Measurements from ENCODE around the gene HM13. TPM values are rescaled to one million over a fixed set of nuclear protein-coding genes. Genes with fewer than 3 reads are reported as not detected.

Gene HM13
- total RNA-seq, 1 experiment from 2014 or later: 183 TPM

DNA sequence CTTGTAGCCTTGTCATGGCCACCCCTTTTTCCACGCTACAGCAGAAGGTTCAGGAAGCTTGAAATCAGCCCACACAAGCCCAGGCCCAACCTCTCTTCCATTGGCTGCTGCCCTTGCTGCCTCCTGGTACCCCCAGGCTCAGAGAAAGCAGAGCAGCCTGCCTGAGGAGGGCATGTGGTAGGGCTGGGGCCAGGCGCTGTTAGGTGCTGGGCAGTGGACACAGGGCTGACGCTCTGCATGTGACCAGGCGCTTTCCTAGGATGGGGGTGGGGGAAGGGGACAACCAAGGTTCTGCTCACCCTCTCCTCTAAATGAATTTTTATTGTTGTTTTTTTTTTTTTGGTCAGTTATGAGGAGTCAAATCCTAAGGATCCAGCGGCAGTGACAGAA lies 54.5 kb downstream of the HM13 start (continued):
- no peak for TF ChIP-seq CTCF (IDR thresholded peaks at IDR 0.05 in 2 of 3, conservative IDR thresholded peaks at IDR 0.05 in 1 of 3; ENCODE audit: borderline replicate concordance in 1 of 3, insufficient read depth in 1 of 3, low read depth in 2 of 3, low read length in 2 of 3)
- TF ChIP-seq SIN3A (IDR thresholded peaks at IDR 0.05; ENCODE audit: low read depth): no peak
- no peak for TF ChIP-seq ATF3 (IDR thresholded peaks at IDR 0.05)
- TF ChIP-seq CEBPB (IDR thresholded peaks at IDR 0.05; ENCODE audit: low read depth): no peak
- TF ChIP-seq, protein P1, sequence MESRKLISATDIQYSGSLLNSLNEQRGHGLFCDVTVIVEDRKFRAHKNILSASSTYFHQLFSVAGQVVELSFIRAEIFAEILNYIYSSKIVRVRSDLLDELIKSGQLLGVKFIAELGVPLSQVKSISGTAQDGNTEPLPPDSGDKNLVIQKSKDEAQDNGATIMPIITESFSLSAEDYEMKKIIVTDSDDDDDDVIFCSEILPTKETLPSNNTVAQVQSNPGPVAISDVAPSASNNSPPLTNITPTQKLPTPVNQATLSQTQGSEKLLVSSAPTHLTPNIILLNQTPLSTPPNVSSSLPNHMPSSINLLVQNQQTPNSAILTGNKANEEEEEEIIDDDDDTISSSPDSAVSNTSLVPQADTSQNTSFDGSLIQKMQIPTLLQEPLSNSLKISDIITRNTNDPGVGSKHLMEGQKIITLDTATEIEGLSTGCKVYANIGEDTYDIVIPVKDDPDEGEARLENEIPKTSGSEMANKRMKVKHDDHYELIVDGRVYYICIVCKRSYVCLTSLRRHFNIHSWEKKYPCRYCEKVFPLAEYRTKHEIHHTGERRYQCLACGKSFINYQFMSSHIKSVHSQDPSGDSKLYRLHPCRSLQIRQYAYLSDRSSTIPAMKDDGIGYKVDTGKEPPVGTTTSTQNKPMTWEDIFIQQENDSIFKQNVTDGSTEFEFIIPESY (IDR thresholded peaks at IDR 0.05; ENCODE audit: extremely low read depth, insufficient replicate concordance, low read length): no peak
- no peak for TF ChIP-seq POLR2A (IDR thresholded peaks at IDR 0.05; ENCODE audit: borderline replicate concordance, extremely low read depth, insufficient read depth, insufficient read length)
- no peak for TF ChIP-seq EZH2 (IDR thresholded peaks at IDR 0.05)
- TF ChIP-seq, protein P2, sequence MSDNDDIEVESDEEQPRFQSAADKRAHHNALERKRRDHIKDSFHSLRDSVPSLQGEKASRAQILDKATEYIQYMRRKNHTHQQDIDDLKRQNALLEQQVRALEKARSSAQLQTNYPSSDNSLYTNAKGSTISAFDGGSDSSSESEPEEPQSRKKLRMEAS (IDR thresholded peaks at IDR 0.05): no peak

Measured in HCT116 (cell line).